GM23338 (cell line): ENCODE measurements around the gene RNF121. TPM values are rescaled to one million over a fixed set of nuclear protein-coding genes. Genes with fewer than 3 reads are reported as not detected.

Experiments used
- ATAC-seq: fragments of 200-7000 bp; cut with Tn5 transposase; 3 replicates; pipeline ENCODE4 v1.9.1; 2020
- DNase-seq: peaks from one replicate; pipeline ENCODE4 v3.0.0-alpha.2; 2015; ENCODE audit warnings: low spot score
- H2AFZ ChIP-seq: fragments of 200-600 bp; sonication (generic); 2 replicates; pipeline ENCODE4 v1.8.0; 2016; ENCODE audit warnings: antibody characterized with exemption, mild to moderate bottlenecking, moderate library complexity
- H3F3A ChIP-seq: fragments of 200-600 bp; sonication (generic); replicated peaks from 2 replicates; pipeline ENCODE4 v1.8.0; 2017; ENCODE audit warnings: antibody characterized with exemption, mixed run types, low read depth
- H3K27ac ChIP-seq: fragments of 200-600 bp; sonication (generic); 2 replicates; pipeline ENCODE4 v1.6.1; 2016; ENCODE audit warnings: low read depth
- H3K27me3 ChIP-seq: fragments of 200-600 bp; sonication (generic); 2 replicates; pipeline ENCODE4 v1.8.0; 2016; ENCODE audit warnings: mild to moderate bottlenecking, mixed run types, moderate library complexity; ENCODE audit not compliant: insufficient read depth
- H3K36me3 ChIP-seq: fragments of 200-600 bp; sonication (generic); 2 replicates; pipeline ENCODE4 v1.8.0; 2016; ENCODE audit warnings: mild to moderate bottlenecking; ENCODE audit not compliant: insufficient read depth
- H3K4me1 ChIP-seq: fragments of 200-600 bp; sonication (generic); 2 replicates; pipeline ENCODE4 v1.8.0; 2016; ENCODE audit warnings: mild to moderate bottlenecking, moderate library complexity; ENCODE audit not compliant: insufficient read depth
- H3K4me2 ChIP-seq: fragments of 200-600 bp; sonication (generic); 2 replicates; pipeline ENCODE4 v1.7.1; 2017; ENCODE audit warnings: mixed run types
- H3K4me3 ChIP-seq: fragments of 200-600 bp; sonication (generic); 2 replicates; pipeline ENCODE4 v1.6.1; 2016; ENCODE audit warnings: mixed run types
- H3K79me2 ChIP-seq: fragments of 200-600 bp; sonication (generic); replicated peaks from 2 replicates; pipeline ENCODE4 v1.8.0; 2017; ENCODE audit warnings: mild to moderate bottlenecking; ENCODE audit not compliant: insufficient read depth
- H3K9me2 ChIP-seq: fragments of 200-600 bp; sonication (generic); 2 replicates; pipeline ENCODE4 v1.8.0; 2017; ENCODE audit not compliant: insufficient read depth
- H4K20me1 ChIP-seq: fragments of 200-600 bp; sonication (generic); replicated peaks from 2 replicates; pipeline ENCODE4 v1.8.0; 2017; ENCODE audit warnings: mild to moderate bottlenecking; ENCODE audit not compliant: insufficient read depth
- H3K27ac Mint-ChIP-seq: 2 replicates; pipeline ENCODE4 v1.8.0; 2020; ENCODE audit warnings: inconsistent platforms, mild to moderate bottlenecking, moderate library complexity, mixed read lengths
- H3K27me3 Mint-ChIP-seq: 3 replicates; pipeline ENCODE4 v1.8.0; 2022; ENCODE audit warnings: low read depth, mild to moderate bottlenecking, moderate library complexity, mixed read lengths, inconsistent platforms; ENCODE audit not compliant: insufficient read depth, poor library complexity
- H3K36me3 Mint-ChIP-seq: 3 replicates; pipeline ENCODE4 v1.8.0; 2021; ENCODE audit warnings: low read depth, mild to moderate bottlenecking, inconsistent platforms, moderate library complexity, mixed read lengths
- H3K4me1 Mint-ChIP-seq: 3 replicates; pipeline ENCODE4 v1.8.0; 2020; ENCODE audit warnings: mild to moderate bottlenecking, inconsistent platforms, mixed read lengths
- H3K4me3 Mint-ChIP-seq: 3 replicates; pipeline ENCODE4 v1.8.0; 2021; ENCODE audit warnings: moderate library complexity, mild to moderate bottlenecking, inconsistent platforms, mixed read lengths
- H3K9me3 Mint-ChIP-seq: 3 replicates; pipeline ENCODE4 v1.8.0; 2020; ENCODE audit warnings: moderate library complexity, mild to moderate bottlenecking, inconsistent platforms, mixed read lengths
- CREB1 ChIP-seq: fragments of 250-450 bp; sonication (Bioruptor Pico); IDR thresholded peaks from 2 replicates; pipeline ENCODE4 v1.5.0; 2020; ENCODE audit warnings: low read depth, mild to moderate bottlenecking, moderate library complexity
- EZH2 ChIP-seq: fragments of 200-600 bp; sonication (generic); IDR thresholded peaks from one replicate; pipeline ENCODE4 v1.8.0; 2017; ENCODE audit warnings: antibody characterized with exemption, mild to moderate bottlenecking, low read depth; ENCODE audit not compliant: unreplicated experiment
- EZH2phosphoT487 ChIP-seq: fragments of 200-600 bp; sonication (generic); IDR thresholded peaks from one replicate; pipeline ENCODE4 v1.8.1; 2018; ENCODE audit warnings: antibody characterized with exemption; ENCODE audit not compliant: unreplicated experiment
- JUNB ChIP-seq: IDR thresholded peaks from one replicate; pipeline ENCODE4 v1.6.1; 2016; ENCODE audit warnings: antibody characterized with exemption; ENCODE audit not compliant: unreplicated experiment
- NANOG ChIP-seq: IDR thresholded peaks from 2 replicates; pipeline ENCODE4 v1.6.1; 2016; ENCODE audit warnings: antibody characterized with exemption, borderline replicate concordance
- POLR2AphosphoS5 ChIP-seq: IDR thresholded peaks from 2 replicates; pipeline ENCODE4 v1.6.1; 2016; ENCODE audit warnings: antibody characterized with exemption, low read depth
- STAT1 ChIP-seq: IDR thresholded peaks from one replicate; pipeline ENCODE4 v1.6.1; 2016; ENCODE audit warnings: antibody characterized with exemption; ENCODE audit not compliant: unreplicated experiment
- ZNF114 ChIP-seq: fragments of 250-450 bp; sonication (Bioruptor Pico); IDR thresholded peaks from 2 replicates; pipeline ENCODE4 v1.5.0; 2020; ENCODE audit warnings: mild to moderate bottlenecking, moderate library complexity
- ZNF331 ChIP-seq: fragments of 250-450 bp; sonication (Bioruptor Pico); IDR thresholded peaks from 2 replicates; pipeline ENCODE4 v1.5.0; 2020; ENCODE audit warnings: low read depth, mild to moderate bottlenecking, moderate library complexity
- polyA plus RNA-seq: library from polyadenylated mRNA; unstranded; fragments of >200 nt; fragmentation: Nextera tagmentation; extraction: Ambion mirVana; gene quantifications from 2 replicates; pipeline ENCODE4 v1.2.1, GENCODE V29; 2016
- total RNA-seq: library from RNA; depleted of rRNA; stranded (reverse); fragments of >200 nt; shearing (Covaris generic); gene quantifications from 2 replicates; pipeline ENCODE4 v1.2.3, GENCODE V29; 2014
- TF ChIP-seq, protein P1 (sequence below): IDR thresholded peaks from one replicate; pipeline ENCODE4 v1.6.1; 2018; ENCODE audit warnings: antibody characterized with exemption; ENCODE audit not compliant: unreplicated experiment
- TF ChIP-seq, protein P2 (sequence below), 2 experiments: fragments of 200-600 bp in 1 of 2; sonication (generic) in 1 of 2; conservative IDR thresholded peaks; 2 replicates each; pipeline versions ENCODE4 v1.5.1 to v1.6.1; 2016 to 2017; ENCODE audit warnings: antibody characterized with exemption in 2 of 2, low read depth in 2 of 2, mild to moderate bottlenecking in 2 of 2, moderate library complexity in 1 of 2
- TF ChIP-seq, protein P3 (sequence below): fragments of 250-450 bp; sonication (Bioruptor Pico); IDR thresholded peaks from 2 replicates; pipeline ENCODE4 v1.5.0; 2020; ENCODE audit warnings: mild to moderate bottlenecking, moderate library complexity
- TF ChIP-seq, protein P4 (sequence below): IDR thresholded peaks from 2 replicates; pipeline ENCODE4 v1.6.1; 2016; ENCODE audit warnings: antibody characterized with exemption

The RNF121 gene
- total and polyA plus RNA-seq, 2 experiments from 2014 or later: 7.8 to 37.7 TPM

DNA sequence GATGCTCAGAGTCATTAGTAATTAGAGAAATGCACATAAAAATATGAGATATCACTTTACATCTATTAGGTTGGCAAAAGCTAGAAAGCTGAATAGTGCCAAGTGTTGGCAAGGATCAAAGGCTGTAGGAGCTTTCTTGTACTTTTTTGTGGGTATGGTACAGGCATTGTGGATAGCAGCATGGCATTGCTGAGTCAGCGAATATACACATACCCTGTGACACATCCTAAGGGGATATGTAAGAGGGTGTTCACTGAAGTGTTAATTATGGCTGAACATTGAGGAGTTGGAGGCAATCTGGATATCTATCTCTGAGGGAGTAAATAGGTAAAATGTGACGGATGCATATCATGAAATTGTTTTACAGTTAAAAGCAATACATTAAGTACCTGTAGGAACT lies 42.8 kb downstream of the RNF121 start:
- ATAC-seq: no peak
- peaks cover 2% of the 10 kb centered on the region for H3K27me3 Mint-ChIP-seq
- no peak overlapping the region for H3K4me3 Mint-ChIP-seq
- peaks cover 29% of the 10 kb centered on the region for H4K20me1 ChIP-seq
- no peak for DNase-seq
- H3K27ac Mint-ChIP-seq: no peak overlapping the region
- no peaks in the 10 kb centered on the region for H3K9me2 ChIP-seq
- no peak overlapping the region for H3K4me2 ChIP-seq
- H3K9me3 Mint-ChIP-seq: no peaks in the 10 kb centered on the region
- no peaks in the 10 kb centered on the region for H3K27me3 ChIP-seq
- peaks cover 12% of the 10 kb centered on the region; the same call in 2 of the 3 replicates for H3K36me3 Mint-ChIP-seq
- H2AFZ ChIP-seq: no peak overlapping the region
- H3K36me3 ChIP-seq: peaks cover 4% of the 10 kb centered on the region; the same call in 1 of the 2 replicates
- TF ChIP-seq, protein P1, sequence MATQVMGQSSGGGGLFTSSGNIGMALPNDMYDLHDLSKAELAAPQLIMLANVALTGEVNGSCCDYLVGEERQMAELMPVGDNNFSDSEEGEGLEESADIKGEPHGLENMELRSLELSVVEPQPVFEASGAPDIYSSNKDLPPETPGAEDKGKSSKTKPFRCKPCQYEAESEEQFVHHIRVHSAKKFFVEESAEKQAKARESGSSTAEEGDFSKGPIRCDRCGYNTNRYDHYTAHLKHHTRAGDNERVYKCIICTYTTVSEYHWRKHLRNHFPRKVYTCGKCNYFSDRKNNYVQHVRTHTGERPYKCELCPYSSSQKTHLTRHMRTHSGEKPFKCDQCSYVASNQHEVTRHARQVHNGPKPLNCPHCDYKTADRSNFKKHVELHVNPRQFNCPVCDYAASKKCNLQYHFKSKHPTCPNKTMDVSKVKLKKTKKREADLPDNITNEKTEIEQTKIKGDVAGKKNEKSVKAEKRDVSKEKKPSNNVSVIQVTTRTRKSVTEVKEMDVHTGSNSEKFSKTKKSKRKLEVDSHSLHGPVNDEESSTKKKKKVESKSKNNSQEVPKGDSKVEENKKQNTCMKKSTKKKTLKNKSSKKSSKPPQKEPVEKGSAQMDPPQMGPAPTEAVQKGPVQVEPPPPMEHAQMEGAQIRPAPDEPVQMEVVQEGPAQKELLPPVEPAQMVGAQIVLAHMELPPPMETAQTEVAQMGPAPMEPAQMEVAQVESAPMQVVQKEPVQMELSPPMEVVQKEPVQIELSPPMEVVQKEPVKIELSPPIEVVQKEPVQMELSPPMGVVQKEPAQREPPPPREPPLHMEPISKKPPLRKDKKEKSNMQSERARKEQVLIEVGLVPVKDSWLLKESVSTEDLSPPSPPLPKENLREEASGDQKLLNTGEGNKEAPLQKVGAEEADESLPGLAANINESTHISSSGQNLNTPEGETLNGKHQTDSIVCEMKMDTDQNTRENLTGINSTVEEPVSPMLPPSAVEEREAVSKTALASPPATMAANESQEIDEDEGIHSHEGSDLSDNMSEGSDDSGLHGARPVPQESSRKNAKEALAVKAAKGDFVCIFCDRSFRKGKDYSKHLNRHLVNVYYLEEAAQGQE: no peak
- TF ChIP-seq POLR2AphosphoS5 (no peak), CREB1 (CRISPR knock-in tag) (no peak), NANOG (no peak), EZH2phosphoT487 (no peak), ZNF331 (CRISPR knock-in tag) (no peak), STAT1 (no peak), EZH2 (no peak), ZNF114 (no peak), JUNB (no peak)
- TF ChIP-seq, protein P2, sequence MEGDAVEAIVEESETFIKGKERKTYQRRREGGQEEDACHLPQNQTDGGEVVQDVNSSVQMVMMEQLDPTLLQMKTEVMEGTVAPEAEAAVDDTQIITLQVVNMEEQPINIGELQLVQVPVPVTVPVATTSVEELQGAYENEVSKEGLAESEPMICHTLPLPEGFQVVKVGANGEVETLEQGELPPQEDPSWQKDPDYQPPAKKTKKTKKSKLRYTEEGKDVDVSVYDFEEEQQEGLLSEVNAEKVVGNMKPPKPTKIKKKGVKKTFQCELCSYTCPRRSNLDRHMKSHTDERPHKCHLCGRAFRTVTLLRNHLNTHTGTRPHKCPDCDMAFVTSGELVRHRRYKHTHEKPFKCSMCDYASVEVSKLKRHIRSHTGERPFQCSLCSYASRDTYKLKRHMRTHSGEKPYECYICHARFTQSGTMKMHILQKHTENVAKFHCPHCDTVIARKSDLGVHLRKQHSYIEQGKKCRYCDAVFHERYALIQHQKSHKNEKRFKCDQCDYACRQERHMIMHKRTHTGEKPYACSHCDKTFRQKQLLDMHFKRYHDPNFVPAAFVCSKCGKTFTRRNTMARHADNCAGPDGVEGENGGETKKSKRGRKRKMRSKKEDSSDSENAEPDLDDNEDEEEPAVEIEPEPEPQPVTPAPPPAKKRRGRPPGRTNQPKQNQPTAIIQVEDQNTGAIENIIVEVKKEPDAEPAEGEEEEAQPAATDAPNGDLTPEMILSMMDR (conservative IDR thresholded peaks at IDR 0.05; ENCODE audit: low read depth in 2 of 2): no peak
- TF ChIP-seq, protein P3, sequence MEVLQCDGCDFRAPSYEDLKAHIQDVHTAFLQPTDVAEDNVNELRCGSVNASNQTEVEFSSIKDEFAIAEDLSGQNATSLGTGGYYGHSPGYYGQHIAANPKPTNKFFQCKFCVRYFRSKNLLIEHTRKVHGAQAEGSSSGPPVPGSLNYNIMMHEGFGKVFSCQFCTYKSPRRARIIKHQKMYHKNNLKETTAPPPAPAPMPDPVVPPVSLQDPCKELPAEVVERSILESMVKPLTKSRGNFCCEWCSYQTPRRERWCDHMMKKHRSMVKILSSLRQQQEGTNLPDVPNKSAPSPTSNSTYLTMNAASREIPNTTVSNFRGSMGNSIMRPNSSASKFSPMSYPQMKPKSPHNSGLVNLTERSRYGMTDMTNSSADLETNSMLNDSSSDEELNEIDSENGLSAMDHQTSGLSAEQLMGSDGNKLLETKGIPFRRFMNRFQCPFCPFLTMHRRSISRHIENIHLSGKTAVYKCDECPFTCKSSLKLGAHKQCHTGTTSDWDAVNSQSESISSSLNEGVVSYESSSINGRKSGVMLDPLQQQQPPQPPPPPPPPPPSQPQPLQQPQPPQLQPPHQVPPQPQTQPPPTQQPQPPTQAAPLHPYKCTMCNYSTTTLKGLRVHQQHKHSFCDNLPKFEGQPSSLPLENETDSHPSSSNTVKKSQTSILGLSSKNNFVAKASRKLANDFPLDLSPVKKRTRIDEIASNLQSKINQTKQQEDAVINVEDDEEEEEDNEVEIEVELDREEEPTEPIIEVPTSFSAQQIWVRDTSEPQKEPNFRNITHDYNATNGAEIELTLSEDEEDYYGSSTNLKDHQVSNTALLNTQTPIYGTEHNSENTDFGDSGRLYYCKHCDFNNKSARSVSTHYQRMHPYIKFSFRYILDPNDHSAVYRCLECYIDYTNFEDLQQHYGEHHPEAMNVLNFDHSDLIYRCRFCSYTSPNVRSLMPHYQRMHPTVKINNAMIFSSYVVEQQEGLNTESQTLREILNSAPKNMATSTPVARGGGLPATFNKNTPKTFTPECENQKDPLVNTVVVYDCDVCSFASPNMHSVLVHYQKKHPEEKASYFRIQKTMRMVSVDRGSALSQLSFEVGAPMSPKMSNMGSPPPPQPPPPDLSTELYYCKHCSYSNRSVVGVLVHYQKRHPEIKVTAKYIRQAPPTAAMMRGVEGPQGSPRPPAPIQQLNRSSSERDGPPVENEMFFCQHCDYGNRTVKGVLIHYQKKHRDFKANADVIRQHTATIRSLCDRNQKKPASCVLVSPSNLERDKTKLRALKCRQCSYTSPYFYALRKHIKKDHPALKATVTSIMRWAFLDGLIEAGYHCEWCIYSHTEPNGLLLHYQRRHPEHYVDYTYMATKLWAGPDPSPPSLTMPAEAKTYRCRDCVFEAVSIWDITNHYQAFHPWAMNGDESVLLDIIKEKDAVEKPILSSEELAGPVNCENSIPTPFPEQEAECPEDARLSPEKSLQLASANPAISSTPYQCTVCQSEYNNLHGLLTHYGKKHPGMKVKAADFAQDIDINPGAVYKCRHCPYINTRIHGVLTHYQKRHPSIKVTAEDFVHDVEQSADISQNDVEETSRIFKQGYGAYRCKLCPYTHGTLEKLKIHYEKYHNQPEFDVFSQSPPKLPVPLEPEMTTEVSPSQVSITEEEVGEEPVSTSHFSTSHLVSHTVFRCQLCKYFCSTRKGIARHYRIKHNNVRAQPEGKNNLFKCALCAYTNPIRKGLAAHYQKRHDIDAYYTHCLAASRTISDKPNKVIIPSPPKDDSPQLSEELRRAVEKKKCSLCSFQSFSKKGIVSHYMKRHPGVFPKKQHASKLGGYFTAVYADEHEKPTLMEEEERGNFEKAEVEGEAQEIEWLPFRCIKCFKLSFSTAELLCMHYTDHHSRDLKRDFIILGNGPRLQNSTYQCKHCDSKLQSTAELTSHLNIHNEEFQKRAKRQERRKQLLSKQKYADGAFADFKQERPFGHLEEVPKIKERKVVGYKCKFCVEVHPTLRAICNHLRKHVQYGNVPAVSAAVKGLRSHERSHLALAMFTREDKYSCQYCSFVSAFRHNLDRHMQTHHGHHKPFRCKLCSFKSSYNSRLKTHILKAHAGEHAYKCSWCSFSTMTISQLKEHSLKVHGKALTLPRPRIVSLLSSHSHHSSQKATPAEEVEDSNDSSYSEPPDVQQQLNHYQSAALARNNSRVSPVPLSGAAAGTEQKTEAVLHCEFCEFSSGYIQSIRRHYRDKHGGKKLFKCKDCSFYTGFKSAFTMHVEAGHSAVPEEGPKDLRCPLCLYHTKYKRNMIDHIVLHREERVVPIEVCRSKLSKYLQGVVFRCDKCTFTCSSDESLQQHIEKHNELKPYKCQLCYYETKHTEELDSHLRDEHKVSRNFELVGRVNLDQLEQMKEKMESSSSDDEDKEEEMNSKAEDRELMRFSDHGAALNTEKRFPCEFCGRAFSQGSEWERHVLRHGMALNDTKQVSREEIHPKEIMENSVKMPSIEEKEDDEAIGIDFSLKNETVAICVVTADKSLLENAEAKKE (CRISPR knock-in tag): no peak
- TF ChIP-seq, protein P4, sequence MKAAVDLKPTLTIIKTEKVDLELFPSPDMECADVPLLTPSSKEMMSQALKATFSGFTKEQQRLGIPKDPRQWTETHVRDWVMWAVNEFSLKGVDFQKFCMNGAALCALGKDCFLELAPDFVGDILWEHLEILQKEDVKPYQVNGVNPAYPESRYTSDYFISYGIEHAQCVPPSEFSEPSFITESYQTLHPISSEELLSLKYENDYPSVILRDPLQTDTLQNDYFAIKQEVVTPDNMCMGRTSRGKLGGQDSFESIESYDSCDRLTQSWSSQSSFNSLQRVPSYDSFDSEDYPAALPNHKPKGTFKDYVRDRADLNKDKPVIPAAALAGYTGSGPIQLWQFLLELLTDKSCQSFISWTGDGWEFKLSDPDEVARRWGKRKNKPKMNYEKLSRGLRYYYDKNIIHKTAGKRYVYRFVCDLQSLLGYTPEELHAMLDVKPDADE: no peak
- H3K4me1 Mint-ChIP-seq: no peaks in the 10 kb centered on the region
- H3K4me1 ChIP-seq: no peaks in the 10 kb centered on the region
- H3F3A ChIP-seq: no peaks in the 10 kb centered on the region
- no peak overlapping the region for H3K27ac ChIP-seq
- H3K79me2 ChIP-seq: no peaks in the 10 kb centered on the region; the same call in 1 of the 2 replicates
- no peak overlapping the region for H3K4me3 ChIP-seq
